Nucleus accumbens (tissue), 56 donors: ENCODE data around the gene SHISAL1.
"Not testable (repeated sequence)": the region's sequence is repeated elsewhere in the genome, so short reads cannot be mapped to it uniquely, and the experiment has no call there.

Experiments
- DNase-seq, 56 donors: peaks; one replicate each; lab custom pipeline; 2025; lab: John Stamatoyannopoulos, UW

SHISAL1 gene

GRCh38 chr22:44329179-44329796, 16.5 kb upstream of the SHISAL1 start:
- DNase-seq = no peak

- no peak for DNase-seq
Measured at GRCh38 chr22:44328762-44329161, 16.0 kb upstream of the SHISAL1 start.

- DNase-seq = no peak
Measured at GRCh38 chr22:44328326-44328725, 15.6 kb upstream of the SHISAL1 start.

GRCh38 chr22:44326491-44326885, 13.7 kb upstream of the SHISAL1 start:
- DNase-seq = no peak

- peak in 1 of 56 donors; percentile 12 for DNase-seq
Measured at GRCh38 chr22:44325718-44326490, 13.2 kb upstream of the SHISAL1 start.

GRCh38 chr22:44323140-44323790, 10.5 kb upstream of the SHISAL1 start:
- not testable (repeated sequence) for DNase-seq

- no peak for DNase-seq
Measured at GRCh38 chr22:44319685-44320084, 6.9 kb upstream of the SHISAL1 start.

GRCh38 chr22:44318751-44319150, 6.0 kb upstream of the SHISAL1 start:
- no peak for DNase-seq

GRCh38 chr22:44317886-44318637, 5.3 kb upstream of the SHISAL1 start:
- no peak for DNase-seq

- DNase-seq = no peak
Measured at GRCh38 chr22:44317123-44317444, 4.3 kb upstream of the SHISAL1 start.

- DNase-seq = no peak
Measured at GRCh38 chr22:44316393-44317122, 3.8 kb upstream of the SHISAL1 start.

GRCh38 chr22:44314425-44315067, 1.8 kb upstream of the SHISAL1 start:
- DNase-seq = no peak

- DNase-seq = no peak
Measured at GRCh38 chr22:44313385-44314006, 745 bp upstream of the SHISAL1 start.

- DNase-seq = no peak
Measured at GRCh38 chr22:44311855-44312170, 938 bp downstream of the SHISAL1 start.

- DNase-seq = no peak
Measured at GRCh38 chr22:44311104-44311854, 1.5 kb downstream of the SHISAL1 start.

- DNase-seq = no peak
Measured at GRCh38 chr22:44309647-44310046, 3.1 kb downstream of the SHISAL1 start.

GRCh38 chr22:44309137-44309536, 3.6 kb downstream of the SHISAL1 start:
- DNase-seq = peak in 10 of 56 donors; percentile 2 to 67 (median 18)

GRCh38 chr22:44307509-44308169, 5.1 kb downstream of the SHISAL1 start:
- no peak for DNase-seq
